H9 (cell line): Measurements from ENCODE around the gene NTRK2. TPM values are rescaled to one million over a fixed set of nuclear protein-coding genes. Genes with fewer than 3 reads are reported as not detected.

ENCODE experiments used
- DNase-seq: peaks from one replicate; pipeline ENCODE4 v3.0.0-alpha.2; 2017
- H2AFZ ChIP-seq: one replicate; pipeline ENCODE4 v1.6.1; 2013; ENCODE audit warnings: mild to moderate bottlenecking, low read length, control low read depth, moderate library complexity
- H2AK5ac ChIP-seq: 2 replicates; pipeline ENCODE4 v1.6.1; 2013; ENCODE audit warnings: low read length, control low read depth, mixed read lengths; ENCODE audit not compliant: insufficient read length
- H2BK120ac ChIP-seq: one replicate; pipeline ENCODE4 v1.6.1; 2013; ENCODE audit warnings: low read depth, mild to moderate bottlenecking, low read length, control low read depth, inconsistent platforms; ENCODE audit not compliant: poor library complexity, severe bottlenecking
- H2BK12ac ChIP-seq: 2 replicates; pipeline ENCODE4 v1.6.1; 2013; ENCODE audit warnings: low read length, control low read depth, mixed read lengths, low read depth; ENCODE audit not compliant: insufficient read length
- H2BK15ac ChIP-seq: 2 replicates; pipeline ENCODE4 v1.6.1; 2013; ENCODE audit warnings: low read depth, low read length, control low read depth
- H2BK20ac ChIP-seq: one replicate; pipeline ENCODE4 v1.6.1; 2013; ENCODE audit warnings: low read depth, mild to moderate bottlenecking, low read length, control low read depth, inconsistent platforms; ENCODE audit not compliant: poor library complexity, severe bottlenecking
- H2BK5ac ChIP-seq: 2 replicates; pipeline ENCODE4 v1.6.1; 2013; ENCODE audit warnings: low read length, control low read depth, mixed read lengths; ENCODE audit not compliant: insufficient read length
- H3K14ac ChIP-seq: 2 replicates; pipeline ENCODE4 v1.6.1; 2013; ENCODE audit warnings: low read length, control low read depth; ENCODE audit not compliant: insufficient read depth
- H3K18ac ChIP-seq: 2 replicates; pipeline ENCODE4 v1.6.1; 2013; ENCODE audit warnings: low read depth, mild to moderate bottlenecking, mixed read lengths, low read length, control low read depth; ENCODE audit not compliant: insufficient read length
- H3K23ac ChIP-seq: 2 replicates; pipeline ENCODE4 v1.6.1; 2013; ENCODE audit warnings: low read length, control low read depth, mixed read lengths, low read depth; ENCODE audit not compliant: insufficient read length
- H3K23me2 ChIP-seq: 2 replicates; pipeline ENCODE4 v1.6.1; 2013; ENCODE audit warnings: low read depth, mild to moderate bottlenecking, mixed read lengths, low read length, control low read depth; ENCODE audit not compliant: insufficient read length, poor library complexity, severe bottlenecking
- H3K27ac ChIP-seq: 2 replicates; pipeline ENCODE4 v1.5.1; 2013; ENCODE audit warnings: low read length, control low read depth, mixed read lengths, low read depth; ENCODE audit not compliant: insufficient read length
- H3K27me3 ChIP-seq: 2 replicates; pipeline ENCODE4 v1.6.1; 2013; ENCODE audit warnings: low read length, control low read depth, inconsistent platforms; ENCODE audit not compliant: insufficient read depth
- H3K4ac ChIP-seq: 2 replicates; pipeline ENCODE4 v1.6.1; 2013; ENCODE audit warnings: low read depth, mild to moderate bottlenecking, control low read depth, inconsistent platforms, low read length, moderate library complexity
- H3K4me1 ChIP-seq: 2 replicates; pipeline ENCODE4 v1.6.1; 2013; ENCODE audit warnings: low read length, control low read depth, inconsistent platforms; ENCODE audit not compliant: insufficient read depth
- H3K4me2 ChIP-seq: 2 replicates; pipeline ENCODE4 v1.6.1; 2013; ENCODE audit warnings: low read length, control low read depth, mixed read lengths; ENCODE audit not compliant: insufficient read length, insufficient read depth
- H3K56ac ChIP-seq: 2 replicates; pipeline ENCODE4 v1.6.1; 2013; ENCODE audit warnings: low read depth, mild to moderate bottlenecking, mixed read lengths, low read length, control low read depth; ENCODE audit not compliant: insufficient read length
- H3K79me1 ChIP-seq: 2 replicates; pipeline ENCODE4 v1.6.1; 2013; ENCODE audit warnings: low read depth, mild to moderate bottlenecking, moderate library complexity, low read length, control low read depth, inconsistent platforms; ENCODE audit not compliant: insufficient read depth, poor library complexity, severe bottlenecking
- H3K79me2 ChIP-seq: 2 replicates; pipeline ENCODE4 v1.6.1; 2013; ENCODE audit warnings: low read length, control low read depth, inconsistent platforms; ENCODE audit not compliant: insufficient read depth
- H3K9ac ChIP-seq: 2 replicates; pipeline ENCODE4 v1.6.1; 2013; ENCODE audit warnings: low read length, control low read depth, mixed read lengths; ENCODE audit not compliant: insufficient read length; ENCODE audit errors: extremely low read depth
- H3K9me3 ChIP-seq: one replicate; pipeline ENCODE4 v1.6.1; 2013; ENCODE audit warnings: low read depth, low read length, inconsistent platforms; ENCODE audit not compliant: control insufficient read depth
- H3T11ph ChIP-seq: one replicate; pipeline ENCODE4 v1.6.1; 2013; ENCODE audit warnings: mild to moderate bottlenecking, low read length, control low read depth, inconsistent platforms
- H4K20me1 ChIP-seq: one replicate; pipeline ENCODE4 v1.6.1; 2013; ENCODE audit not compliant: control insufficient read depth, insufficient read length, insufficient read depth
- H4K5ac ChIP-seq: 2 replicates; pipeline ENCODE4 v1.6.1; 2013; ENCODE audit warnings: low read depth, mild to moderate bottlenecking, mixed read lengths, low read length, control low read depth; ENCODE audit not compliant: insufficient read length
- H4K8ac ChIP-seq: replicated peaks from 2 replicates; pipeline ENCODE4 v1.6.1; 2013; ENCODE audit warnings: low read length, control low read depth, mixed read lengths, low read depth; ENCODE audit not compliant: insufficient read length
- H4K91ac ChIP-seq: 2 replicates; pipeline ENCODE4 v1.6.1; 2013; ENCODE audit warnings: low read depth, mild to moderate bottlenecking, moderate library complexity, mixed read lengths, low read length, control low read depth; ENCODE audit not compliant: insufficient read length
- H3K27ac Mint-ChIP-seq, 3 experiments: 2 replicates in 2 of 3; 3 replicates in 1 of 3; pipeline ENCODE4 v1.8.0; 2020 to 2021; ENCODE audit warnings: mixed read lengths in 3 of 3, mild to moderate bottlenecking in 1 of 3, moderate library complexity in 1 of 3
- H3K27me3 Mint-ChIP-seq: 2 replicates; pipeline ENCODE4 v1.8.0; 2021; ENCODE audit warnings: low read depth, mild to moderate bottlenecking, moderate library complexity, mixed read lengths
- H3K36me3 Mint-ChIP-seq, 3 experiments: 2 replicates in 2 of 3; 3 replicates in 1 of 3; pipeline ENCODE4 v1.8.0; 2020 to 2021; ENCODE audit warnings: low read depth in 3 of 3, mixed read lengths in 3 of 3; ENCODE audit not compliant: insufficient read depth in 1 of 3
- H3K4me1 Mint-ChIP-seq, 2 experiments: 2 replicates each; pipeline ENCODE4 v1.8.0; 2020; ENCODE audit warnings: mixed read lengths in 2 of 2
- H3K4me3 Mint-ChIP-seq, 2 experiments: 2 replicates in 1 of 2; 3 replicates in 1 of 2; pipeline ENCODE4 v1.8.0; 2020 to 2021; ENCODE audit warnings: mild to moderate bottlenecking in 2 of 2, mixed read lengths in 2 of 2, moderate library complexity in 1 of 2
- H3K9me3 Mint-ChIP-seq, 2 experiments: 2 replicates in 1 of 2; 3 replicates in 1 of 2; pipeline ENCODE4 v1.8.0; 2020; ENCODE audit warnings: mild to moderate bottlenecking in 2 of 2, mixed read lengths in 2 of 2, moderate library complexity in 1 of 2
- WGBS: extraction: QIAGEN DNeasy Blood & Tissue Kit; methylation state at CpG from one replicate; pipeline ENCODE4 v1.1.7; 2013; ENCODE audit warnings: missing lambda C conversion rate, low lambda C conversion rate, mixed read lengths; ENCODE audit not compliant: insufficient read length; ENCODE audit errors: extremely low coverage; 5-methylcytosine and 5-hydroxymethylcytosine counted together
- total RNA-seq: library from RNA; stranded (reverse); gene quantifications from 2 replicates; pipeline ENCODE4 v1.2.1, GENCODE V29; 2021
- TF ChIP-seq, protein P1 (sequence below): fragments of 200-600 bp; sonication (generic); conservative IDR thresholded peaks from 3 replicates; pipeline ENCODE4 v1.8.0; 2021; ENCODE audit warnings: antibody characterized with exemption, mild to moderate bottlenecking

Gene NTRK2
- total RNA-seq, 1 experiment from 2014 or later = 0.02 TPM

DNA sequence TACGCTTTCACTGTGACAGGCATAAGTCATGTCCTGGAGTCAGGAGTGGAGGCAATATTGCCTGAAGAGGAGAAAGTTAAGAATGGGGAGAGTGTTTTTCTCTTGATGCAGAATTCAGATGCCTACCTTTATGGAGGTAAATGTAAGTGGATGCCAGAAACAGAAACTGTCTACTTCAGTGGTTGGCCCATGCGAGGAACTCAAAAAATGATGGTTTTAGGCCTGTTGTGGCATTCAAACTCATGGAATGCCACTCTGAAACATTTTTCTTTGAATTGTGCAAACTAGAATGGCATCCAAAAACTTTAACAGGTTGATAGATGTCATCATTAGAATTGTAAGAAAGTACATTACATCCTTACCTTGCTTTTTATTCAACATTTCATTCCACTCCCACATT is 47.7 kb upstream of the NTRK2 start:
- Histone ChIP-seq H3K18ac (no peak overlapping the region), H2AK5ac (no peak overlapping the region), H3K4me1 (no peaks in the 10 kb centered on the region), H3K4me2 (no peak overlapping the region), H3K9ac (no peak overlapping the region), H3K79me2 (no peaks in the 10 kb centered on the region), H3K79me1 (no peaks in the 10 kb centered on the region), H2AFZ (no peak overlapping the region), H2BK15ac (no peak overlapping the region), H3K56ac (no peak overlapping the region), H3K4ac (no peak overlapping the region), H4K91ac (no peak overlapping the region), H3K23me2 (no peaks in the 10 kb centered on the region), H2BK5ac (no peak overlapping the region), H3K14ac (no peak overlapping the region), H3K27ac (no peak overlapping the region), H3K9me3 (no peaks in the 10 kb centered on the region), H4K8ac (no peak overlapping the region), H2BK120ac (no peak overlapping the region), H3K27me3 (no peaks in the 10 kb centered on the region), H3T11ph (no peak overlapping the region), H4K20me1 (no peaks in the 10 kb centered on the region), H3K23ac (no peak overlapping the region), H4K5ac (no peak overlapping the region), H2BK20ac (no peak overlapping the region), H2BK12ac (no peak overlapping the region)
- peaks cover 3% of the 10 kb centered on the region; the same call in 1 of the 2 replicates for H3K27me3 Mint-ChIP-seq
- no peak overlapping the region for H3K4me3 Mint-ChIP-seq
- H3K4me1 Mint-ChIP-seq = no peaks in the 10 kb centered on the region
- DNase-seq = no peak
- no CpG with 5 or more reads among the region's 2 CpGs for WGBS
- TF ChIP-seq, protein P1, sequence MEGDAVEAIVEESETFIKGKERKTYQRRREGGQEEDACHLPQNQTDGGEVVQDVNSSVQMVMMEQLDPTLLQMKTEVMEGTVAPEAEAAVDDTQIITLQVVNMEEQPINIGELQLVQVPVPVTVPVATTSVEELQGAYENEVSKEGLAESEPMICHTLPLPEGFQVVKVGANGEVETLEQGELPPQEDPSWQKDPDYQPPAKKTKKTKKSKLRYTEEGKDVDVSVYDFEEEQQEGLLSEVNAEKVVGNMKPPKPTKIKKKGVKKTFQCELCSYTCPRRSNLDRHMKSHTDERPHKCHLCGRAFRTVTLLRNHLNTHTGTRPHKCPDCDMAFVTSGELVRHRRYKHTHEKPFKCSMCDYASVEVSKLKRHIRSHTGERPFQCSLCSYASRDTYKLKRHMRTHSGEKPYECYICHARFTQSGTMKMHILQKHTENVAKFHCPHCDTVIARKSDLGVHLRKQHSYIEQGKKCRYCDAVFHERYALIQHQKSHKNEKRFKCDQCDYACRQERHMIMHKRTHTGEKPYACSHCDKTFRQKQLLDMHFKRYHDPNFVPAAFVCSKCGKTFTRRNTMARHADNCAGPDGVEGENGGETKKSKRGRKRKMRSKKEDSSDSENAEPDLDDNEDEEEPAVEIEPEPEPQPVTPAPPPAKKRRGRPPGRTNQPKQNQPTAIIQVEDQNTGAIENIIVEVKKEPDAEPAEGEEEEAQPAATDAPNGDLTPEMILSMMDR = no peak
- H3K27ac Mint-ChIP-seq = no peak overlapping the region
- H3K36me3 Mint-ChIP-seq = no peaks in the 10 kb centered on the region
- peaks cover 0 to 4% of the 10 kb centered on the region in 2 experiments; a peak in 2 of 5 replicates for H3K9me3 Mint-ChIP-seq
